GM06990 (cell line): ENCODE measurements around the gene NMNAT3.

ENCODE experiments used
- DNase-seq: peaks from one replicate; pipeline ENCODE4 v3.0.0-alpha.2; 2011; ENCODE audit not compliant: insufficient read length; ENCODE audit errors: extremely low read depth
- H3K27me3 ChIP-seq: replicated peaks from 2 replicates; pipeline ENCODE4 v1.6.0; 2011; ENCODE audit warnings: low read length; ENCODE audit not compliant: control insufficient read depth, insufficient read depth
- H3K36me3 ChIP-seq: 2 replicates; pipeline ENCODE4 v1.5.1; 2011; ENCODE audit warnings: low read length; ENCODE audit not compliant: control insufficient read depth, insufficient read depth
- H3K4me3 ChIP-seq: replicated peaks from 2 replicates; pipeline ENCODE4 v1.5.1; 2011; ENCODE audit warnings: low read depth, mild to moderate bottlenecking, control low read depth, low read length
- CTCF ChIP-seq: IDR thresholded peaks from 2 replicates; pipeline ENCODE4 v1.5.1; 2011; ENCODE audit warnings: low read length, control low read depth, mild to moderate bottlenecking, inconsistent platforms; ENCODE audit not compliant: insufficient read depth, poor library complexity, severe bottlenecking

Gene NMNAT3

GRCh38 chr3:139558351-139559266 lies 119.2 kb downstream of the NMNAT3 start:
- Histone ChIP-seq H3K4me3 (no peak overlapping the region), H3K36me3 (no peaks in the 10 kb centered on the region), H3K27me3 (no peaks in the 10 kb centered on the region; the same call in 1 of the 2 replicates)
- no peak for DNase-seq
- no peak for TF ChIP-seq CTCF

GRCh38 chr3:139557041-139557440 lies 120.7 kb downstream of the NMNAT3 start:
- H3K4me3 ChIP-seq = no peak overlapping the region
- no peaks in the 10 kb centered on the region; the same call in 1 of the 2 replicates for H3K27me3 ChIP-seq
- no peaks in the 10 kb centered on the region for H3K36me3 ChIP-seq
- TF ChIP-seq CTCF = no peak
- DNase-seq = no peak

- no peaks in the 10 kb centered on the region for H3K27me3 ChIP-seq
- H3K4me3 ChIP-seq = no peak overlapping the region
- no peak for TF ChIP-seq CTCF
- DNase-seq = no peak
- H3K36me3 ChIP-seq = no peaks in the 10 kb centered on the region
Observed at GRCh38 chr3:139555249-139555648, 122.5 kb downstream of the NMNAT3 start.

GRCh38 chr3:139554628-139555027 lies 123.1 kb downstream of the NMNAT3 start:
- Histone ChIP-seq H3K36me3 (no peaks in the 10 kb centered on the region), H3K27me3 (no peaks in the 10 kb centered on the region), H3K4me3 (no peak overlapping the region)
- no peak for TF ChIP-seq CTCF
- no peak for DNase-seq

GRCh38 chr3:139552632-139553365 lies 125.0 kb downstream of the NMNAT3 start:
- no peak overlapping the region for H3K4me3 ChIP-seq
- DNase-seq = no peak
- no peaks in the 10 kb centered on the region for H3K27me3 ChIP-seq
- TF ChIP-seq CTCF = no peak
- no peaks in the 10 kb centered on the region for H3K36me3 ChIP-seq
